Sigmoid colon (tissue), 4 donors: ENCODE results near the gene LTBP1.

ENCODE experiments used
- POLR2AphosphoS5 ChIP-seq, 4 donors: sonication (generic); formaldehyde crosslinking; IDR thresholded peaks; one replicate each; pipeline ENCODE4 v1.6.1; 2017; ENCODE audit warnings: antibody characterized with exemption in 4 of 4
- TF ChIP-seq, protein P1 (sequence below), 4 experiments: fragments of 450-650 bp in 3 of 4; fragments of 200-600 bp in 1 of 4; IDR thresholded peaks; one replicate each; pipeline ENCODE4 v1.5.1; 2016 to 2019; ENCODE audit warnings: antibody characterized with exemption in 4 of 4, mild to moderate bottlenecking in 3 of 4, moderate library complexity in 2 of 4

DNA sequence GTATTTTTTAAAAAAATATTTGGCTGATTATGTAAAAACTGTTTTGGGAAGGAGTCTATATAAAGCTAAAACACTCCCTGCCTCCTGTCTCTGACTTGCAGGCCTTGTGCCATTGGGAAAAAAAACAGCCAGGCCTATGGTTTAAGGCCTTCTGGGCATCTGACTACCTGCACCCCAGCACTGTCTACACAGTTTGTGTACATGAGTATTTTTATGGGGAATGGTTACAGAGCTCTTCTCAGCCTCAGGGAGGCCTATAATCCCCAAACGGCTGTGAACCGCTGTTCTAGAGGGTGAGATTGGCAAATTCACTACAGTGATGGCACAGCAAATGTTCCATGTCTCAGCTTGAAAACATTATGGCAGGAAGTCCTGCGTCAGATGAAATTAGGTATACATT is 96.1 kb downstream of the LTBP1 start:
- TF ChIP-seq, protein P1, sequence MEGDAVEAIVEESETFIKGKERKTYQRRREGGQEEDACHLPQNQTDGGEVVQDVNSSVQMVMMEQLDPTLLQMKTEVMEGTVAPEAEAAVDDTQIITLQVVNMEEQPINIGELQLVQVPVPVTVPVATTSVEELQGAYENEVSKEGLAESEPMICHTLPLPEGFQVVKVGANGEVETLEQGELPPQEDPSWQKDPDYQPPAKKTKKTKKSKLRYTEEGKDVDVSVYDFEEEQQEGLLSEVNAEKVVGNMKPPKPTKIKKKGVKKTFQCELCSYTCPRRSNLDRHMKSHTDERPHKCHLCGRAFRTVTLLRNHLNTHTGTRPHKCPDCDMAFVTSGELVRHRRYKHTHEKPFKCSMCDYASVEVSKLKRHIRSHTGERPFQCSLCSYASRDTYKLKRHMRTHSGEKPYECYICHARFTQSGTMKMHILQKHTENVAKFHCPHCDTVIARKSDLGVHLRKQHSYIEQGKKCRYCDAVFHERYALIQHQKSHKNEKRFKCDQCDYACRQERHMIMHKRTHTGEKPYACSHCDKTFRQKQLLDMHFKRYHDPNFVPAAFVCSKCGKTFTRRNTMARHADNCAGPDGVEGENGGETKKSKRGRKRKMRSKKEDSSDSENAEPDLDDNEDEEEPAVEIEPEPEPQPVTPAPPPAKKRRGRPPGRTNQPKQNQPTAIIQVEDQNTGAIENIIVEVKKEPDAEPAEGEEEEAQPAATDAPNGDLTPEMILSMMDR (IDR thresholded peaks at IDR 0.05), result no peak
- no peak for TF ChIP-seq POLR2AphosphoS5 (IDR thresholded peaks at IDR 0.05)
